Measurements from ENCODE around the gene SLF1.

DNA sequence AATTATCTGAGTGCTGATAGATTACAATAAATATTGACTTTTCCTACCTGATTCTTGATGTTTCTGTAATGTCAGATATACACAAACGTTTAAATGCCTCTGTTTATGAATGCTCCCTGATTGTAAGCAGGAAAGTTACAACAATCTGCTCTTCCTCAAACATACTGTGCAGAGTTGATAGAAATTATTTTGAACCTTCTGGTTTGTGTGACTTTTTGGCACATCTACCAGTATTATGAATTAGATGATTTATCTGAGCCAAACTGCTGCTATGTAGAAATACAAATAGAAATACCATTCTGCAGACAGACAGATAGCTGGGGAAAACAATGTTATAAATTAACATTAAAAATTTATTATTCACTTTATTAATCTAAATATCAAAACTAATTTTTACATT lies 113.0 kb downstream of the SLF1 start:
- TF ChIP-seq, protein P1, sequence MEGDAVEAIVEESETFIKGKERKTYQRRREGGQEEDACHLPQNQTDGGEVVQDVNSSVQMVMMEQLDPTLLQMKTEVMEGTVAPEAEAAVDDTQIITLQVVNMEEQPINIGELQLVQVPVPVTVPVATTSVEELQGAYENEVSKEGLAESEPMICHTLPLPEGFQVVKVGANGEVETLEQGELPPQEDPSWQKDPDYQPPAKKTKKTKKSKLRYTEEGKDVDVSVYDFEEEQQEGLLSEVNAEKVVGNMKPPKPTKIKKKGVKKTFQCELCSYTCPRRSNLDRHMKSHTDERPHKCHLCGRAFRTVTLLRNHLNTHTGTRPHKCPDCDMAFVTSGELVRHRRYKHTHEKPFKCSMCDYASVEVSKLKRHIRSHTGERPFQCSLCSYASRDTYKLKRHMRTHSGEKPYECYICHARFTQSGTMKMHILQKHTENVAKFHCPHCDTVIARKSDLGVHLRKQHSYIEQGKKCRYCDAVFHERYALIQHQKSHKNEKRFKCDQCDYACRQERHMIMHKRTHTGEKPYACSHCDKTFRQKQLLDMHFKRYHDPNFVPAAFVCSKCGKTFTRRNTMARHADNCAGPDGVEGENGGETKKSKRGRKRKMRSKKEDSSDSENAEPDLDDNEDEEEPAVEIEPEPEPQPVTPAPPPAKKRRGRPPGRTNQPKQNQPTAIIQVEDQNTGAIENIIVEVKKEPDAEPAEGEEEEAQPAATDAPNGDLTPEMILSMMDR (IDR thresholded peaks at IDR 0.05) = no peak
- no peak for TF ChIP-seq POLR2A (IDR thresholded peaks at IDR 0.05)
